Brain pericyte (primary cell): Measurements from ENCODE around the gene ERGIC1.

Experiments
- DNase-seq: peaks from one replicate; pipeline ENCODE4 v3.0.0-alpha.2; 2012; ENCODE audit warnings: low read depth, low spot score

Gene ERGIC1

GRCh38 chr5:172864747-172865146 is 30.7 kb downstream of the ERGIC1 start:
- DNase-seq = no peak

GRCh38 chr5:172866378-172866777 is 32.3 kb downstream of the ERGIC1 start:
- no peak for DNase-seq

- no peak for DNase-seq
Observed at GRCh38 chr5:172866802-172867748, 33.0 kb downstream of the ERGIC1 start.

GRCh38 chr5:172867761-172868435 is 33.8 kb downstream of the ERGIC1 start:
- DNase-seq = no peak

- DNase-seq = no peak
Observed at GRCh38 chr5:172868436-172868923, 34.4 kb downstream of the ERGIC1 start.

GRCh38 chr5:172868924-172869591 is 35.0 kb downstream of the ERGIC1 start:
- DNase-seq = peak; percentile 74

GRCh38 chr5:172869691-172870090 is 35.6 kb downstream of the ERGIC1 start:
- no peak for DNase-seq

- DNase-seq = no peak
Observed at GRCh38 chr5:172870291-172870714, 36.3 kb downstream of the ERGIC1 start.

- no peak for DNase-seq
Observed at GRCh38 chr5:172870715-172871461, 36.8 kb downstream of the ERGIC1 start.

- DNase-seq = no peak
Observed at GRCh38 chr5:172871536-172871935, 37.5 kb downstream of the ERGIC1 start.

- DNase-seq = no peak
Observed at GRCh38 chr5:172871982-172872381, 37.9 kb downstream of the ERGIC1 start.

GRCh38 chr5:172872997-172873491 is 39.0 kb downstream of the ERGIC1 start:
- peak; percentile 89 for DNase-seq

GRCh38 chr5:172873513-172873912 is 39.5 kb downstream of the ERGIC1 start:
- no peak for DNase-seq

GRCh38 chr5:172874647-172875504 is 40.8 kb downstream of the ERGIC1 start:
- no peak for DNase-seq

- no peak for DNase-seq
Observed at GRCh38 chr5:172875505-172876279, 41.6 kb downstream of the ERGIC1 start.

- no peak for DNase-seq
Observed at GRCh38 chr5:172876578-172876977, 42.5 kb downstream of the ERGIC1 start.

GRCh38 chr5:172877466-172878260 is 43.6 kb downstream of the ERGIC1 start:
- DNase-seq = no peak

- no peak for DNase-seq
Observed at GRCh38 chr5:172878585-172878932, 44.5 kb downstream of the ERGIC1 start.
